HG03280 (cell line): ENCODE data around the gene CHST6.
A peak's percentile ranks its signal among the peaks of the same experiment; 100 is the strongest.
"Not testable (repeated sequence)": the region's sequence is repeated elsewhere in the genome, so short reads cannot be mapped to it uniquely, and the experiment has no call there.

Experiments used
- ATAC-seq: cut with Tn5 transposase; IDR thresholded peaks from one replicate; pipeline ENCODE4 v1.9.1; 2021; ENCODE audit warnings: mild to moderate bottlenecking, moderate library complexity; ENCODE audit not compliant: unreplicated experiment

Gene CHST6

DNA sequence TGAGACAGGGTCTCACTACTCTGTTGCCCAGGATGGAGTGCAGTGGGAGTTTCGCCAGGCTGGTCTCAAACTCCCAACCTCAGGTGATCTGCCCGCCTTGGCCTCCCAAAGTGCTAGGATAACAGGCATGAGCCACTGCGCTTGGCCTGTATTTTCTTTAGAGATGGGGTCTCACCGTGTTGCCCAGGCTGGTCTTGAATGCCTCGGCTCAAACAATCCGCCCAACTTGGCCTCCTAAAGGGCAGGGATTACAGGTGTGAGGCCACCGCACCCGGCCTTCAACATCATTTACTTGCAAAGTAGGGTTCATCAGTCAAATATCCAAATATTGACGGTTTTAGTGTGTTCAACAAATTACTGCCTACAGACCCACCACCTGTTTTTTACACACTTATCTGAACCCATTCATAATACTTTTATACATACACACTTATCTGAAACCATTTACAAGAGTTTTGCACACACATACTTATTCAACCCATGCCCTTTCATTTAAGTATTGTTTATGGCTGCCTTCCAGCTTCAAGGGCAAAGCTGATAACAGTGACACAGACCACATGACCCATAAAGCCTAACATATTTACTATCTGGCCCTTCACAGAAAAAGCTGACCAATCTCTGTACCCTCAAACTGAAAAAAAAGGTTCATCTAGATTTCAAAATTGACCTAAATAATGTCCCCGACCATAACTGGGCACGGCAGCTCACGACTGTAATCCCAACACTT is 42.6 kb downstream of the CHST6 start:
- ATAC-seq, result no peak

- ATAC-seq, result no peak
Measured at GRCh38 chr16:75446416-75446815, 48.8 kb downstream of the CHST6 start.

- no peak for ATAC-seq
Measured at GRCh38 chr16:75445298-75445697, 49.9 kb downstream of the CHST6 start.

DNA sequence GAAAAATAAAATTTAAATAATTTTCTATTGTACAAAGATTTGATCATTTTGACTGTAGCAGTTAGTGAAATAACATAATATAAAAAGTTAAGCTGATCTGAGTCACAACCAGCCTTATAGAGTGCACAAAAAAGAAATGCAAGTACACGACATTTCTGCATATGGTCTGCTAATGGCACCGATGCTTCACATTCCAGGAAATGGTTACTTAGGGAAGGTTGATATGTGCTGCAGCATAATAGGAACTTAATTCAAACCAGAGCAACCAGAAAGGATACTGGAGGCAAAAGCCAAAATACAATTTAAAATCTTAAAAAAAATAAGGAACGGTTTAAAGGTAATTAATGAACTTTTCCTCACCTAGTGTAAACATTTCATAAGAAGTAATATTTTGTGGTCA is 51.9 kb downstream of the CHST6 start:
- ATAC-seq, result no peak

DNA sequence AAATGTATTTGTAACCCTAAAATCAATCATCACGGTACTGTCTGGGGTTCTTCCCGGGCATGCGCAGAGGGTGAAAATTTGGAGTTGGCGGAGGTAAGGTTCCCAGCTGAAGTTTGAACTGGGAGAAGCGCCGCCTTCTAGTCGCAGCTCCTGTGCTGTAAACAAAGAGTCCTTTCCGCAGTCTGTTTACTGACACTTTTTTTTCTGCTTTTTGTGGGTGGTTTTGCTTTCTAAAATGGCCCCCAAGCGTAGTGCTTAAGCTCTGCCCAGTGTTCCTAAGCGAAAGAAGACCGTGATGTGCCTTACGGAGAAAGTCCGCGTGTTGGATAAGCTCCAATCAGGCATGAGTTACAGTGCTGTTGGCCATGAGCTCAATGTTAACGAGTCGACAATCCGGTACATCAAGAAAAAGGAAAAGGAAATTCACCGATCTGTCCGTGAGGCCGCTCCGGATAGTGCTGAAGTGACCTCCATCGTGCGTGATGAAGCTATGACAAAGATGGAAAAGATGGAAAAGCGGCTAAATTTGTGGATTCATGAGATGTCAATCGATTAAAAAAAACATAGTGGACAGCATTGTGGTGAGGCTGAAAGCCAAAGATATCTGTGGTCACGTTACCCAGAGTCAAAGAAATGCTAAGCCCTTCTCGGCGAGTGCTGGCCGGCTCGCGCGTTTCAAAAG is 61.4 kb downstream of the CHST6 start:
- ATAC-seq, result peak; percentile 58

GRCh38 chr16:75432828-75433731 is 62.2 kb downstream of the CHST6 start, which contains the start of gene CFDP1:
CFDP1 (minus strand) TSS chr16:75433503; CDS start chr16:75433352, 151 bp downstream.
- peak; percentile 95 for ATAC-seq

DNA sequence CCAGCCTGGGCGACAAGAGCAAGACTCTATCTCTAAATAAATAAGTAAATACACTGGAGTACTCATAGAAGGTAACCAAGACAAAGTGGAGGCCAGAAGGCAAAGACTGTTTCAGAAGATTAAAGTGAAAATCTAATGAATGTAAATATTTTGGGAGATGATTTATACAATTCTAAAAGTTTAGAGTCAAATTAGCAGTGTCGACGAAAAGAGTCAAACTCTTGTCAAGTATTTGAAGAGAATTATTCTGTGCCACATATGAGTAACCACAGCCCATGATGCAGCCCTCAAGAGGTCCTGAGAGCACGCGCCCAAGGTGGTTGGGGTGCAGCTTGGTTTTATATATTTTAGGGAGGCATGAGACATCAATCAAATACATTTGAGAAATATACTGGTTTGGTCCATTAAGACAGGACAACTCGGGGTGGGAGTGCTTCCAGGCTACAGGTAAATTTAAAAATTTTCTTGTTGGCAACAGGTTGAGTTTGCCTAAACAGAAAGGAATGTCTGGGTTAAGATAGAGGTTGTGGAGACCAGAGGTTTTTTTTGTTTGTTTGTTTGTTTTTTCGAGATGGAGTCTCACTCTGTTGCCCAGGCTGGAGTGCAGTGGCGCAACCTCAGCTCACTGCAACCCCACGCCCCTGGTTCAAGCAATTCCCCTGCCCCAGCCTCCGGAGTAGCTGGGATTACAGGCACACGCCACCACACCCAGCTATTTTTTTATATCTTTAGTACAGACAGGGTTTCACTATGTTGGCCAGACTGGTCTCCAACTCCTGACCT is 65.4 kb downstream of the CHST6 start:
- no peak for ATAC-seq

- not testable (repeated sequence) for ATAC-seq
Measured at GRCh38 chr16:75426524-75426923, 68.7 kb downstream of the CHST6 start.

DNA sequence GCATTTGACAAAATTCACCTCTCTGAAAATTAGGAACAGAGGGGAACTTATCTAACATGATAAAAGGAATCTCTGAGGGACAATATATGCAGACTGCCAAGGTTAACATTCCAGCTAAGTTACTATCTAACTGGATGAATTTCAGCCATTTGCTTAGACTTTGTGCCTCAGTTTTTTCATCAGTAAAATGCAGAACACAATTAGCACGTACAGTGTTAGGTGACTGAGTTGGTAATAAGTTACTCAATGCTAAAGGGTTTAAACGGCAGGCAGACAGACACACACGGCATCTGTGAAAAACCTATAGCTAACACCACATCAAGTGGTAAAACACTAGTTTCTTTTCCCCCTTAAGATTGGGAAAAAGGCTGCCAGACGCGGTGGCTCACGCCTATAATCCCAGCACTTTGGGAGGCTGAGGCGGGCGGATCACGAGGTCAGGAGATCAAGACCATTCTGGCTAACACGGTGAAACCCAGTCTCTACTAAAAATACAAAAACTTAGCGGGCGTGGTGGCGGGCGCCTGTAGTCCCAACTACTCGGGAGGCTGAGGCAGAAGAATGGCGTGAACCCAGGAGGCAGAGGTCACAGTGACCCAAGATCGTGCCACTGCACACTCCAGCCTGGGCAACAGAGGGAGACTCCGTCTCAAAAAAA is 71.0 kb downstream of the CHST6 start:
- not testable (repeated sequence) for ATAC-seq

DNA sequence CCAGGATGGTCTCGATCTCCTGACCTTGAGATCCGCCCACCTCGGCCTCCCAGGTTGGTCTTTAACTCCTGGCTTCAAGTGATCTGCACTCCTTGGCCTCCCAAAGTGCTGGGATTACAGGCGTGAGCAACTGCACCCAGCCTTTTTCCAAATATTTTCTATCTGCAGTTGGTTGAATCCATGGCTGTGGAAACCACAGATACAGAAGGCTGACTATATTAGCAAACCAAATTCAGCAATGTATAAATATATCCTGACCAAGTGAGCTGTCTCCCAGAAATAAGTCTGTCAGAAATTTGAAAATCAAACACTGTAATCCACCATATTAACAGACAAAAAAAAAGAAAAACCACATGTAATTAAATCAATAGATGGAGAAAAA is 71.5 kb downstream of the CHST6 start:
- ATAC-seq, result no peak
